GM12873 (cell line): ENCODE measurements around the gene CPA4.

ENCODE experiments used
- CTCF ChIP-seq: IDR thresholded peaks from 2 replicates; pipeline ENCODE4 v1.5.1; 2012; ENCODE audit warnings: low read depth, mild to moderate bottlenecking, moderate library complexity, low read length, control low read depth; ENCODE audit not compliant: insufficient read depth; ENCODE audit errors: missing control alignments

Gene CPA4

GRCh38 chr7:130371046-130371445 lies 78.1 kb downstream of the CPA4 start:
- no peak for TF ChIP-seq CTCF

GRCh38 chr7:130372402-130373165 lies 79.6 kb downstream of the CPA4 start:
- TF ChIP-seq CTCF, result no peak
